ENCODE results near the gene PODXL2. TPM values are rescaled to one million over a fixed set of nuclear protein-coding genes. Genes with fewer than 3 reads are reported as not detected.

PODXL2 gene
- total and polyA plus RNA-seq, 7 experiments from 2014 or later = 2.2 to 6.5 (median 3.6) TPM

DNA sequence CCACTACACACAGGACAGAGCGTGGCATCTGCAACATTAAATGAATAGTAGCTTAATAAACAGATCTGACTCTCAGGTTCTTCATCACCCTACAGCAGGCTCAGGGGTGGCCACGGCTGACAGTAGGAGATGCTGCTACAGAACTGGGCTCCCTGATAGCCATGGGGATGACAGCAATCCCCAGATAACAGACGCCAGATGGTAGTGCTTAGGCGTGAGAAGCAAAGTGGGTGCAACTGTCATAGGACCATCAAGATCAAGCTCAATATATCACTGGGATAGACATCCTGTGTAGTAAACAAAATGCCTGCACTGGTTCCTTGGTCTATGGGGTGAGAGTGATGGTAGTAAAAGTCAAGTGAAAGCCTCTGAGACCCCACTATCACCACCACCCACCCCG lies 35.8 kb upstream of the PODXL2 start:
- Mint-ChIP-seq H3K4me1 (peaks cover 20 to 45% (median 37%) of the 10 kb centered on the region in 7 donors), H3K36me3 (no peaks in the 10 kb centered on the region), H3K27me3 (no peaks in the 10 kb centered on the region), H3K4me3 (peak overlapping the region in 6 of 10 donors; percentile 7 to 56 (median 38)), H3K9me3 (no peaks in the 10 kb centered on the region), H3K27ac (peak overlapping the region in 1 of 9 donors; percentile 47)
- H3K36me3 ChIP-seq (ENCODE audit: control insufficient read depth in 2 of 3, insufficient read depth in 3 of 3, low read length in 3 of 3) = peaks cover 0 to 3% (median 0%) of the 10 kb centered on the region in 3 experiments
- CTCF ChIA-PET = no interaction called here
- no peak for ATAC-seq
- H3K27me3 ChIP-seq (ENCODE audit: control insufficient read depth in 2 of 2, insufficient read depth in 2 of 2, low read length in 2 of 2) = no peaks in the 10 kb centered on the region
- H3K4me3 ChIP-seq (ENCODE audit: low read length) = no peak overlapping the region
- no peak overlapping the region for H3K27ac ChIP-seq (ENCODE audit: low read depth, low read length)
- peaks cover 11 to 12% of the 10 kb centered on the region in 2 donors for H3K4me1 ChIP-seq (ENCODE audit: control insufficient read depth in 2 of 2, insufficient read depth in 2 of 2, low read length in 2 of 2)
- intact Hi-C loops (cut with micrococcal nuclease) = loop anchor here in 1 of 2 donors (5.0 to 10.0 kb wide), 5 partner anchors 46 to 1998 kb away; partner anchors contain the start of genes MBD4, OSBPL11, RUVBL1 and SLC41A3
- H3K9me3 ChIP-seq (ENCODE audit: control insufficient read depth in 2 of 3, low read length in 3 of 3) = no peaks in the 10 kb centered on the region
- DNase-seq = no peak
- POLR2A ChIA-PET = interaction anchor here (0.6 kb wide), 1 partner anchor 686 kb away, joined by 3 read pairs; no protein-coding TSS in a partner anchor

GRCh38 chr3:127595303-127595702 lies 33.7 kb upstream of the PODXL2 start:
- H3K27ac ChIP-seq (ENCODE audit: low read depth, low read length) = no peak overlapping the region
- H3K4me1 ChIP-seq (ENCODE audit: control insufficient read depth in 2 of 2, insufficient read depth in 2 of 2, low read length in 2 of 2) = peaks cover 15 to 16% of the 10 kb centered on the region in 2 donors
- no peaks in the 10 kb centered on the region for H3K27me3 ChIP-seq (ENCODE audit: control insufficient read depth in 2 of 2, insufficient read depth in 2 of 2, low read length in 2 of 2)
- no peaks in the 10 kb centered on the region for H3K27me3 Mint-ChIP-seq
- no peak for DNase-seq
- ChIA-PET POLR2A (no interaction called here), CTCF (no interaction called here)
- H3K9me3 Mint-ChIP-seq = no peaks in the 10 kb centered on the region
- H3K36me3 Mint-ChIP-seq = peaks cover 0 to 5% (median 0%) of the 10 kb centered on the region in 5 donors
- intact Hi-C loops (cut with micrococcal nuclease) = loop anchor here (5.0 to 10.0 kb wide), 5 partner anchors 1238 to 2001 kb away; partner anchors contain the start of genes KLF15 (in 1 of the 2), MBD4 (in 1 of the 2), OSBPL11 (in 1 of the 2) and SLC41A3 (in 1 of the 2)
- H3K36me3 ChIP-seq (ENCODE audit: control insufficient read depth in 2 of 3, insufficient read depth in 3 of 3, low read length in 3 of 3) = peaks cover 0 to 3% (median 0%) of the 10 kb centered on the region in 3 experiments
- no peaks in the 10 kb centered on the region for H3K9me3 ChIP-seq (ENCODE audit: control insufficient read depth in 2 of 3, low read length in 3 of 3)
- ATAC-seq = no peak
- no peak overlapping the region for H3K4me3 ChIP-seq (ENCODE audit: low read length)
- H3K27ac Mint-ChIP-seq = no peak overlapping the region
- peaks cover 15 to 41% (median 30%) of the 10 kb centered on the region in 7 donors for H3K4me1 Mint-ChIP-seq
- no peak overlapping the region for H3K4me3 Mint-ChIP-seq

DNA sequence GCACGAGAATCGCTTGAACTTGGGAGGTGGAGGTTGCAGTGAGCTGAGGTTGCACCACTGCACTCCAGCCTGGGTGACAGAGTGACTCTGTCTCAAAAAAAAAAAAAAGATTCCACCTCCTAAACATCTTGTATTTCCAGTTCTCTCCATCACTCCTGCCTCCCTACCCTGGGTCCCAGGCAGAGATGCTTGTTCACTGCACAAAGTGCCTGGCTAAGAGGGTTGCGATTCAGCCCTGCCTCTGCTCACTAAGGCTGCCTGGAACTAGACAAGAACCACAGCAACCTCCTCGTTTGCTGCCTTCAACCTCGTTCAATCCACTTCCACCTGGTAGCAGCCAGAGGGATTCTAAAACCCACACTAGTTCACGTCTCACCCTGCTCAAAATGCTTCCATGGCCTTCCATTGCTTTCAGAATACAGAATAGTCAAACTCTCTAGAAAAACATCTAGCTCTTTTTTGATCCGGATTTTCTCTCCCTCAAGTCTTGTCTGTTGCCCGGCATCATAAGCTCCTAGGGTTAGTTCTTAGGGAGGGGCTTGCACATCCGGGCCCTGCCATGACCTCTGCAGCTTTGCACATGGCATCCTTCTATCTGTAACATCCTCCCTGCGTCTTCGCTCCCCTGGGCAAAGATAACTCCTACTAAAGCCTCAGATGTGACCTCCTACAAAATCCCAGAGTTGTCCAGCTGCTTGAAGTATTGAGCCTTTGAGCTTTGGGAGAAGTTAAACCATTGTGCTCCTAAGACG lies 31.8 kb upstream of the PODXL2 start:
- peak overlapping the region; percentile 49 to 89 (median 80) for H3K4me3 Mint-ChIP-seq
- POLR2A ChIA-PET = interaction anchor here (0.7 to 2.8 kb wide), 7 partner anchors 7 to 1652 kb away, joined by 3 to 16 read pairs (median 6); partner anchors contain the start of genes ABTB1, PODXL2 and TPRA1
- peaks cover 0 to 10% (median 0%) of the 10 kb centered on the region in 5 donors for H3K36me3 Mint-ChIP-seq
- no peaks in the 10 kb centered on the region for H3K9me3 Mint-ChIP-seq
- Histone ChIP-seq H3K4me3 (ENCODE audit: low read length) (no peak overlapping the region), H3K27me3 (ENCODE audit: control insufficient read depth in 2 of 2, insufficient read depth in 2 of 2, low read length in 2 of 2) (no peaks in the 10 kb centered on the region), H3K27ac (ENCODE audit: low read depth, low read length) (no peak overlapping the region), H3K9me3 (ENCODE audit: control insufficient read depth in 2 of 3, low read length in 3 of 3) (no peaks in the 10 kb centered on the region), H3K4me1 (ENCODE audit: control insufficient read depth in 2 of 2, insufficient read depth in 2 of 2, low read length in 2 of 2) (peaks cover 7% of the 10 kb centered on the region in 2 donors), H3K36me3 (ENCODE audit: control insufficient read depth in 2 of 3, insufficient read depth in 3 of 3, low read length in 3 of 3) (no peaks in the 10 kb centered on the region)
- DNase-seq (no peak), ATAC-seq (no peak)
- CTCF ChIA-PET = interaction anchor here (0.7 to 1.5 kb wide), 3 partner anchors 22 to 369 kb away, joined by 4 to 9 read pairs (median 5); no protein-coding TSS in a partner anchor
- intact Hi-C loops (cut with micrococcal nuclease) = loop anchor here (5.0 to 10.0 kb wide), 5 partner anchors 1240 to 2002 kb away; partner anchors contain the start of genes KLF15 (in 1 of the 2), MBD4 (in 1 of the 2), OSBPL11 (in 1 of the 2) and SLC41A3 (in 1 of the 2)
- H3K4me1 Mint-ChIP-seq = peaks cover 11 to 47% (median 20%) of the 10 kb centered on the region in 7 donors
- peak overlapping the region in 6 of 9 donors; percentile 78 to 93 (median 87) for H3K27ac Mint-ChIP-seq
- no peaks in the 10 kb centered on the region for H3K27me3 Mint-ChIP-seq

- Mint-ChIP-seq H3K9me3 (no peaks in the 10 kb centered on the region), H3K27me3 (no peaks in the 10 kb centered on the region), H3K36me3 (peaks cover 0 to 16% (median 2%) of the 10 kb centered on the region in 5 donors), H3K4me1 (peaks cover 13 to 57% (median 16%) of the 10 kb centered on the region in 7 donors), H3K4me3 (peak overlapping the region; percentile 62 to 89 (median 82)), H3K27ac (peak overlapping the region; percentile 57 to 93 (median 86))
- Histone ChIP-seq H3K36me3 (ENCODE audit: control insufficient read depth in 2 of 3, insufficient read depth in 3 of 3, low read length in 3 of 3) (no peaks in the 10 kb centered on the region), H3K27ac (ENCODE audit: low read depth, low read length) (peak overlapping the region; percentile 70), H3K27me3 (ENCODE audit: control insufficient read depth in 2 of 2, insufficient read depth in 2 of 2, low read length in 2 of 2) (no peaks in the 10 kb centered on the region), H3K4me3 (ENCODE audit: low read length) (peak overlapping the region; percentile 75), H3K4me1 (ENCODE audit: control insufficient read depth in 2 of 2, insufficient read depth in 2 of 2, low read length in 2 of 2) (peaks cover 7% of the 10 kb centered on the region in 2 donors), H3K9me3 (ENCODE audit: control insufficient read depth in 2 of 3, low read length in 3 of 3) (no peaks in the 10 kb centered on the region)
- POLR2A ChIA-PET = interaction anchor here (2.4 to 2.8 kb wide), 2 partner anchors 9 to 30 kb away, joined by 14 to 16 read pairs; partner anchors contain the start of genes PODXL2 and TPRA1
- intact Hi-C loops (cut with micrococcal nuclease) = loop anchor here (1.0 to 10.0 kb wide), 14 partner anchors 9 to 2004 kb away; partner anchors contain the start of genes ABTB1 (in 2 of the 2), PODXL2 (in 2 of the 2), SEC61A1 (in 2 of the 2) and TPRA1 (in 2 of the 2)
- ATAC-seq (no peak), DNase-seq (no peak)
- CTCF ChIA-PET = interaction anchor here (0.9 to 1.5 kb wide), 2 partner anchors 24 to 36 kb away, joined by 3 to 9 read pairs; no protein-coding TSS in a partner anchor
These were observed 30.0 kb upstream of the PODXL2 start for GRCh38 chr3:127598841-127599570.

DNA sequence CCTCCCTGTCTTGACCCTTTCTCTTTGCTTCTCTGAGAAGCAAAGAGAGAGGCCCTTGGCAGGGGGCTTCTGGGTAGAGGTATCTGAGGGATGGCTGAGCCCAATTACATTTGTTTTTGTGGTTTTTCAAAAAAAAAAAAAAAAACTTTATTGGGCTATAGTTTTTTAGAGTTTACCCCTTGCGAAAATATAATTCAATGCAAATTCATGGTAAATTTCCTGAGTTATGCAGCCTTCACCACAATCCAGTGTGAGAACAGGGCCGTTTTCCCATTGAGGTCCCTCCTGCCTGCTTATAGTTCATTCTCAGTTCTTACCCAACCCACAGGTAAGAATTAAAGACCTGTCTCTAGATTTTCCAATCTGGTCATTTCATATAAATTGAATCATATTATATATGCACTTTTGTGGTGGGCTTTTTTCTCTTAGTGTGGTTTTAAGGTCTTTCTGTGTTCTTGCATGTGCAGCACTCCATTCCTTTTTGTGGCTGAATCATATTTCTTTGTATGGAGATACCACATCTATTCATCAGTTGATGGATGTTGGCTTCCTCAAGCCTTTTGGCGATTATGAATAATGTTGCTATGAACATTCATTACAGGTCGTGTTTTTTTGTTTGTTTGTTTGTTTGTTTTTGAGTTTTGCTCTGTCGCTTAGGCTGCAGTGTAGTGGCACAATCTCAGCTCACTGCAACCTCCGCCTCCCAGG lies 28.1 kb upstream of the PODXL2 start:
- intact Hi-C loops (cut with micrococcal nuclease) = no loop called here
- Mint-ChIP-seq H3K4me3 (peak overlapping the region in 1 of 10 donors; percentile 53), H3K36me3 (peaks cover 4 to 20% (median 5%) of the 10 kb centered on the region in 5 donors), H3K27ac (no peak overlapping the region), H3K4me1 (peaks cover 16 to 62% (median 18%) of the 10 kb centered on the region in 7 donors), H3K9me3 (no peaks in the 10 kb centered on the region), H3K27me3 (no peaks in the 10 kb centered on the region)
- ChIA-PET CTCF (no interaction called here), POLR2A (no interaction called here)
- no peaks in the 10 kb centered on the region for H3K27me3 ChIP-seq (ENCODE audit: control insufficient read depth in 2 of 2, insufficient read depth in 2 of 2, low read length in 2 of 2)
- H3K4me3 ChIP-seq (ENCODE audit: low read length) = no peak overlapping the region
- no peak overlapping the region for H3K27ac ChIP-seq (ENCODE audit: low read depth, low read length)
- no peak for ATAC-seq
- H3K9me3 ChIP-seq (ENCODE audit: control insufficient read depth in 2 of 3, low read length in 3 of 3) = no peaks in the 10 kb centered on the region
- H3K4me1 ChIP-seq (ENCODE audit: control insufficient read depth in 2 of 2, insufficient read depth in 2 of 2, low read length in 2 of 2) = peaks cover 7% of the 10 kb centered on the region in 2 donors
- peaks cover 0 to 9% (median 0%) of the 10 kb centered on the region in 3 experiments for H3K36me3 ChIP-seq (ENCODE audit: control insufficient read depth in 2 of 3, insufficient read depth in 3 of 3, low read length in 3 of 3)
- no peak for DNase-seq

Measured in naive thymus-derived CD4-positive, alpha-beta T cell (primary cell).